ENCODE data around the gene LTBP1. TPM values are rescaled to one million over a fixed set of nuclear protein-coding genes. Genes with fewer than 3 reads are reported as not detected.

The LTBP1 gene
- total and polyA plus RNA-seq, 10 of the 15 experiments (the other 5 are each of a cell fraction or from before 2014, with no cell fraction given), result 0.01 to 0.28 (median 0.12) TPM; not detected in 2

DNA sequence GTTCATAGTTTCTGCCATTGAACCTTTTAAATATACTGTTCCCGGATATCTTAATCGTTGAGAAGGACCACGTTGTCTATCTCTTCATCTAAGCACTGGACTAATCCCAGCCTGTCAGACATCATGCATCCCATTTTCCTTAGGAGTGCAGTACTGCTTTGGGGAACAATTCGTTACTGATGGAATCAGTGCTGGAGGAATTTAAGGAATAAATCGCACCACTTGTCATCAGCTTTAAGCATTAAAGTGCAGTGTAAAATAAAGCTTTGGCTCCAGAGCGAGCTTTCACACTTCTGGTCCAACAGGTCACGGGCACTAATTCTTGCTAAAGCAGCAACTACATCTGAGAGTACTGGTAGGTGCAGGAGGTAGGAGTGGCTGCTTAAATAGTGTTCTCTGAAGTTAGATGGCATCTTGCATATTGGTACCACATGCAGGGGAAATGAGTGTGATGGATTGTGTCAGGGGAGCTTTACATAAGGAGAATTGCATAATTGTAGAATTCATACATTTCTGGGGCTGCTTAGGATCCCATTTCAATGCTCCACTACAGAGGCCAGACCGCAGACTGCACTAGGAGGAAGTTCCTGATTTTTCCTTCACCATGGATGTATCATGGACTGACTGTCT, 424.0 kb downstream of the LTBP1 start (continued):
- no peak for TF ChIP-seq BACH1 (IDR thresholded peaks at IDR 0.05; ENCODE audit: borderline replicate concordance)
- no peak for TF ChIP-seq RCOR1 (conservative IDR thresholded peaks at IDR 0.05; ENCODE audit: low read depth, low read length)
- no peak for TF ChIP-seq ESRRA (IDR thresholded peaks at IDR 0.05; ENCODE audit: low read length)
- no peak for TF ChIP-seq TCF3 (IDR thresholded peaks at IDR 0.05; ENCODE audit: borderline replicate concordance, insufficient read depth, low read depth, low read length)
- TF ChIP-seq MEF2B (IDR thresholded peaks at IDR 0.05; ENCODE audit: partially characterized antibody, poor library complexity, severe bottlenecking), result no peak
- no peak for TF ChIP-seq NR2F1 (conservative IDR thresholded peaks at IDR 0.05)

DNA sequence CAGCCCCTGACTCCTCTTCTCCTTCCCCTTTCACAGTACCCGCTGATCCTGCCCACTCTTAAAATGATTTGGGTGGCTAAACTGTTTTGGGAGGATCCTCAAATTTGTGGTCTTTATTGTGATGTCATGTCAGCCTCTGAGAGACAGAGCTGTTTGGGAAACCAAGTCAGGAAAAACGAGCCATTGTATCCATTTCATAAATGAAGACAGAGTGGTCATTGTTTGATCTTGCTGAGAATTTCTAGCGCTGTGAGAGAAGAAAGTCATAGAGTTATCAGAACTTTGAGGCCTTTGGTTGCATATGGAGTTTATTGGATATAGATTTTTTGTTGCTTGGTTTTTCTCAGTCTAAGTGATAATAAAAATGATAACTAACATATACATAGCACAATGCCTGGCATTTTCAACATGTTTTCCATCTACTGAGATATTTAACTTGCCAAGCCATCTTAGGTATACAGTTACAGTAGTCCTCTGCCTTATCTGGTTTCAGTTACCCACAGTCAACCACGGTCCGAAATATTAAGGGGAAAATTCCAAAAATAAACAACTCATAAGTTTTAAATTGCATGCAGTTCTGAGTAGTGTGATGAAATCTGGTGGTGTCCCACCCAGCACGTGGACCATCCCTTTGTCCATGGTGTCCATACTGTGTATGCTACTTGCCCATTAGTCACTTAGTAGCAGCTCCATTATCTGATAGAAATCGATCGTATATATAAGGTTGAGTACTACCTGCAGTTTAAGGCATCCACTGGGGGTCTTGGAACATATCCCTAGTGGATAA, 424.7 kb downstream of the LTBP1 start:
- Histone ChIP-seq H3K4me1 (ENCODE audit: control insufficient read depth, insufficient read depth, low read length) (no peaks in the 10 kb centered on the region), H3K4me2 (ENCODE audit: control insufficient read depth, insufficient read depth) (no peak overlapping the region), H3K9me3 (replicated peaks; ENCODE audit: control insufficient read depth, insufficient read depth, low read length) (no peaks in the 10 kb centered on the region), H3K9ac (ENCODE audit: control insufficient read depth, insufficient read depth, low read length) (no peak overlapping the region), H3K27ac (ENCODE audit: control insufficient read depth, insufficient read depth) (no peak overlapping the region), H2AFZ (ENCODE audit: control insufficient read depth, low read depth, low read length) (no peak overlapping the region), H4K20me1 (ENCODE audit: control insufficient read depth, insufficient read depth) (no peaks in the 10 kb centered on the region), H3K4me3 (no peak overlapping the region), H3K27me3 (replicated peaks in 1 of 2; ENCODE audit: control insufficient read depth in 2 of 2, insufficient read depth in 2 of 2, low read length in 1 of 2) (peaks cover 0 to 2% of the 10 kb centered on the region in 2 experiments; a peak in 2 of 4 replicates), H3K36me3 (ENCODE audit: control insufficient read depth in 2 of 2, insufficient read depth in 2 of 2, low read length in 1 of 2) (no peaks in the 10 kb centered on the region), H3K79me2 (ENCODE audit: control insufficient read depth, insufficient read depth, low read length) (no peaks in the 10 kb centered on the region)
- WGBS (ENCODE audit: insufficient coverage, insufficient replicate concordance, low lambda C conversion rate, missing lambda C conversion rate), result 53% methylated on average over 8 of the region's 8 CpGs
- SMC1A ChIA-PET (ENCODE audit: uncharacterized antibody, unreplicated experiment), result interaction anchor here (0.9 to 2.1 kb wide), 13 partner anchors 10 to 610 kb away, joined by 3 to 12 read pairs (median 3); no protein-coding TSS in a partner anchor
- TF ChIP-seq, protein P1, sequence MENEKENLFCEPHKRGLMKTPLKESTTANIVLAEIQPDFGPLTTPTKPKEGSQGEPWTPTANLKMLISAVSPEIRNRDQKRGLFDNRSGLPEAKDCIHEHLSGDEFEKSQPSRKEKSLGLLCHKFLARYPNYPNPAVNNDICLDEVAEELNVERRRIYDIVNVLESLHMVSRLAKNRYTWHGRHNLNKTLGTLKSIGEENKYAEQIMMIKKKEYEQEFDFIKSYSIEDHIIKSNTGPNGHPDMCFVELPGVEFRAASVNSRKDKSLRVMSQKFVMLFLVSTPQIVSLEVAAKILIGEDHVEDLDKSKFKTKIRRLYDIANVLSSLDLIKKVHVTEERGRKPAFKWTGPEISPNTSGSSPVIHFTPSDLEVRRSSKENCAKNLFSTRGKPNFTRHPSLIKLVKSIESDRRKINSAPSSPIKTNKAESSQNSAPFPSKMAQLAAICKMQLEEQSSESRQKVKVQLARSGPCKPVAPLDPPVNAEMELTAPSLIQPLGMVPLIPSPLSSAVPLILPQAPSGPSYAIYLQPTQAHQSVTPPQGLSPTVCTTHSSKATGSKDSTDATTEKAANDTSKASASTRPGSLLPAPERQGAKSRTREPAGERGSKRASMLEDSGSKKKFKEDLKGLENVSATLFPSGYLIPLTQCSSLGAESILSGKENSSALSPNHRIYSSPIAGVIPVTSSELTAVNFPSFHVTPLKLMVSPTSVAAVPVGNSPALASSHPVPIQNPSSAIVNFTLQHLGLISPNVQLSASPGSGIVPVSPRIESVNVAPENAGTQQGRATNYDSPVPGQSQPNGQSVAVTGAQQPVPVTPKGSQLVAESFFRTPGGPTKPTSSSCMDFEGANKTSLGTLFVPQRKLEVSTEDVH (IDR thresholded peaks at IDR 0.05; ENCODE audit: low read depth, partially characterized antibody), result no peak
- TF ChIP-seq MYB (IDR thresholded peaks at IDR 0.05; ENCODE audit: borderline replicate concordance, low read depth, low read length) (no peak), POLR2AphosphoS2 (IDR thresholded peaks at IDR 0.05; ENCODE audit: low read depth, low read length) (no peak), SREBF2 (IDR thresholded peaks at IDR 0.05; ENCODE audit: low read length) (no peak), RELA (IDR thresholded peaks at IDR 0.05; ENCODE audit: borderline replicate concordance, partially characterized antibody) (no peak), RB1 (IDR thresholded peaks at IDR 0.05; ENCODE audit: borderline replicate concordance) (no peak), ETV6 (conservative IDR thresholded peaks at IDR 0.05 in 1 of 2, IDR thresholded peaks at IDR 0.05 in 1 of 2; ENCODE audit: borderline replicate concordance in 1 of 2, low read depth in 1 of 2) (no peak)
- TF ChIP-seq, protein P2, sequence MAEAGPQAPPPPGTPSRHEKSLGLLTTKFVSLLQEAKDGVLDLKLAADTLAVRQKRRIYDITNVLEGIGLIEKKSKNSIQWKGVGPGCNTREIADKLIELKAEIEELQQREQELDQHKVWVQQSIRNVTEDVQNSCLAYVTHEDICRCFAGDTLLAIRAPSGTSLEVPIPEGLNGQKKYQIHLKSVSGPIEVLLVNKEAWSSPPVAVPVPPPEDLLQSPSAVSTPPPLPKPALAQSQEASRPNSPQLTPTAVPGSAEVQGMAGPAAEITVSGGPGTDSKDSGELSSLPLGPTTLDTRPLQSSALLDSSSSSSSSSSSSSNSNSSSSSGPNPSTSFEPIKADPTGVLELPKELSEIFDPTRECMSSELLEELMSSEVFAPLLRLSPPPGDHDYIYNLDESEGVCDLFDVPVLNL (IDR thresholded peaks at IDR 0.05; ENCODE audit: low read depth, low read length), result no peak
- TF ChIP-seq, protein P3, sequence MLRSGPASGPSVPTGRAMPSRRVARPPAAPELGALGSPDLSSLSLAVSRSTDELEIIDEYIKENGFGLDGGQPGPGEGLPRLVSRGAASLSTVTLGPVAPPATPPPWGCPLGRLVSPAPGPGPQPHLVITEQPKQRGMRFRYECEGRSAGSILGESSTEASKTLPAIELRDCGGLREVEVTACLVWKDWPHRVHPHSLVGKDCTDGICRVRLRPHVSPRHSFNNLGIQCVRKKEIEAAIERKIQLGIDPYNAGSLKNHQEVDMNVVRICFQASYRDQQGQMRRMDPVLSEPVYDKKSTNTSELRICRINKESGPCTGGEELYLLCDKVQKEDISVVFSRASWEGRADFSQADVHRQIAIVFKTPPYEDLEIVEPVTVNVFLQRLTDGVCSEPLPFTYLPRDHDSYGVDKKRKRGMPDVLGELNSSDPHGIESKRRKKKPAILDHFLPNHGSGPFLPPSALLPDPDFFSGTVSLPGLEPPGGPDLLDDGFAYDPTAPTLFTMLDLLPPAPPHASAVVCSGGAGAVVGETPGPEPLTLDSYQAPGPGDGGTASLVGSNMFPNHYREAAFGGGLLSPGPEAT (IDR thresholded peaks at IDR 0.05; ENCODE audit: low read depth), result no peak
- in situ Hi-C loops (cut with MboI), result loop anchor here (5.0 to 10.0 kb wide), 2 partner anchors 599 to 817 kb away; no protein-coding TSS in a partner anchor
- POLR2A ChIA-PET, result no interaction called here
- no TSS peak for BruUV-seq (replicated peaks)
- RAD21 ChIA-PET (ENCODE audit: unreplicated experiment), result interaction anchor here (1.0 to 1.7 kb wide), 6 partner anchors 13 to 817 kb away, joined by 3 to 6 read pairs (median 3); no protein-coding TSS in a partner anchor
- no peak for FAIRE-seq
- no peak for DNase-seq (ENCODE audit: low read depth, low spot score)
- no peak for ATAC-seq
- intact Hi-C loops (cut with micrococcal nuclease; ENCODE audit: unreplicated experiment), result loop anchor here (5.0 to 10.0 kb wide), 4 partner anchors 213 to 819 kb away; partner anchors contain the start of gene LTBP1
- CTCF ChIA-PET, result interaction anchor here (0.6 to 2.1 kb wide), 23 partner anchors 10 to 987 kb away, joined by 3 to 20 read pairs (median 4); no protein-coding TSS in a partner anchor

All from GM12878 (cell line).